Measurements from ENCODE around the gene DNAJC7. TPM values are rescaled to one million over a fixed set of nuclear protein-coding genes. Genes with fewer than 3 reads are reported as not detected.

The DNAJC7 gene
- total RNA-seq, 6 donors from 2014 or later = 53.2 to 109 (median 73.5) TPM

DNA sequence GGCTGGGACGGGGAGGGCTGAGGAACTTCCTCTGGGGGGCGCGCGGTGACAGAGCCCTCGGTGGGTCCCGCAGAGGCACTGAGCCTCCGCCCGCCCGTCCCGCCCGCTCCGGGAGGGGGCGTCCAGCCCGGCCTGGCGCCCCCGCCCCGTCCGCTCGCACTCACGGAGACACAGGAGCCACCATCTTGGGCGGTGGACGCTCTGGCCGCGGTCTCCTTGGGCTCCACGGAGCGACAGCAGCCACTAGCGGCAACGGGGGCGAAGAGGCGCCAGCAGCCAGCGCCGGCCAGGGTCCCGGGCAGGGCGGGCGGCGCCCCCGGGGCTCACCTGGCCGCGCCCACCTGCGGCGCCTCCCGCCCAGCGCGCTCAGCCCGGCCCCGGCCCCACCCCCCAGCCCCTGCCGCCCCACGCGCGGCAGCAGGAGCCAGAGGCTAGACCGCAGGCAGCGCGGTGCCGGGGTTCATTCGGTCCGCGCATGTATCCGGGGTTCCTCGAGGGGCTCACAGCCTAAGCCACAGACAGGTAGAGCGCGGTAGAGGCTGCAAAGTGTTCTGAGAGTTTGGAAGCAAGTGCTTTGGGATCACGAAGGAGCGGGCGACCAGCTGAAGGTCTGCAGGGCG, 33.3 kb upstream of the DNAJC7 start, which contains the start of gene C17orf113:
TSS of gene C17orf113 (minus strand) at position 209 of the 620 bp plus-strand sequence. CDS start 7,225 bp downstream, outside the sequence.
- H3K4me3 ChIP-seq = peak within 1 kb of the TSS; percentile 68 to 90 (median 74)
- no peaks in the 10 kb centered on the region for H3K9me3 ChIP-seq
- peak in 5 of 6 experiments; percentile 16 to 54 (median 33) for TF ChIP-seq CTCF (IDR thresholded peaks at IDR 0.05)
- TF ChIP-seq EP300 (IDR thresholded peaks at IDR 0.05) = no peak
- peak; percentile 58 to 90 for DNase-seq
- peaks cover 5 to 16% (median 10%) of the 10 kb centered on the region in 4 donors for H3K4me1 ChIP-seq
- peak; percentile 66 to 73 for ATAC-seq (ENCODE audit: low FRiP score in 2 of 2)
- no peaks in the 10 kb centered on the region for H3K27me3 ChIP-seq
- H3K36me3 ChIP-seq = no peaks in the 10 kb centered on the region
- peak within 1 kb of the TSS; percentile 5 to 73 (median 44) for H3K27ac ChIP-seq
- WGBS, 2 donors = 3% methylated on average over 36 of the region's 65 CpGs; no CpG with 5 or more reads in 1 of the 2 donors

GRCh38 chr17:42049834-42050392, 32.7 kb upstream of the DNAJC7 start:
- DNase-seq (no peak), ATAC-seq (ENCODE audit: low FRiP score in 2 of 2) (peak in 1 of 2 donors; percentile 3)
- Histone ChIP-seq H3K36me3 (no peaks in the 10 kb centered on the region), H3K4me3 (peak overlapping the region; percentile 68 to 90 (median 74)), H3K9me3 (no peaks in the 10 kb centered on the region), H3K27ac (peak overlapping the region; percentile 5 to 73 (median 44)), H3K4me1 (peaks cover 5 to 16% (median 10%) of the 10 kb centered on the region in 4 donors), H3K27me3 (no peaks in the 10 kb centered on the region)
- TF ChIP-seq POLR2A (IDR thresholded peaks at IDR 0.05) = no peak
- TF ChIP-seq EP300 (IDR thresholded peaks at IDR 0.05) = no peak
- TF ChIP-seq CTCF (IDR thresholded peaks at IDR 0.05) = no peak
- TF ChIP-seq POLR2AphosphoS5 (IDR thresholded peaks at IDR 0.05) = no peak
- WGBS, 2 donors = 0 to 1% methylated on average over 1 to 7 of the region's 7 CpGs

DNA sequence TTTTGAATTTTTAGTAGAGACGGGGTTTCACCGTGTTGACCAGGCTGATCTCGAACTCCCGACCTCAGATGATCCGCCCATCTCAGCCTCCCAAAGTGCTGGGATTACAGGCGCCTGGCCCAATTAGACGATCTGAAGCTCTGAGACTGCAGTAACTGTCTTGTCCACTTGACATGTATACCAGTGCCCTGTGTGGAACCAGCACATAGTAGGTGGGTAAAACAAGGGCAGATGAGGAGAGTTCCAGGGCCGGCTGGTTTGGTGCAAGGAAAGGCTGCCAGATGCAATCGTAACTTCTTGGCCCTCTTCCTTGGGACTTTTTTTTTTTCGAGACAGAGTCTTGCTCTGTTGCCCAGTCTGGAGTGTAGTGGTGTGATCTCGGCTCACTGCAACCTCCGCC, 30.1 kb upstream of the DNAJC7 start:
- ATAC-seq (ENCODE audit: low FRiP score in 2 of 2) = no peak
- Histone ChIP-seq H3K4me1 (peaks cover 5 to 16% (median 10%) of the 10 kb centered on the region in 4 donors), H3K36me3 (peaks cover 0 to 6% (median 0%) of the 10 kb centered on the region in 4 donors), H3K27me3 (no peaks in the 10 kb centered on the region), H3K4me3 (no peak overlapping the region), H3K27ac (no peak overlapping the region), H3K9me3 (no peaks in the 10 kb centered on the region)
- 83 to 87% methylated on average over 12 of the region's 12 CpGs for WGBS, 2 donors
- no peak for DNase-seq
- TF ChIP-seq POLR2AphosphoS5 (IDR thresholded peaks at IDR 0.05) = no peak
- TF ChIP-seq CTCF (IDR thresholded peaks at IDR 0.05) = no peak
- TF ChIP-seq POLR2A (IDR thresholded peaks at IDR 0.05) = no peak
- TF ChIP-seq EP300 (IDR thresholded peaks at IDR 0.05) = no peak

DNA sequence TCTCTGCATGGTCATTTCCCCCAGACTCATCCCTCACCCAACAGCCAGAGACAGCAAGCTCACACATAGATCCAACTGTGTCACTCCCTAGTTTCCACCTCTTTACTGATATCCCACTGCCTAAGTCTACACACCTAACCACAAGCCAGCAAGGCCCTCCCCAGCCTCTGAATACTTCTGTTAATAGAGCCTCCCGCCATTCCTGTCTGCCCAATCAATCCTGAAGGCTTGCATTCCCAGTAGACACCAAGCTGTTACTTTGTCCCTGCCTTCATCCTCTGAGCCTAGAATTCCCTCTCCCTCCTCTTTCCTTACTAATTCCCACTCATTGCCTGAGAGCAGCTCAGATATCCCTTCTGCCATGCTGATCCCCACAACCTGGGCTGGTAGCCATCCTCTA, 28.5 kb upstream of the DNAJC7 start:
- 85 to 86% methylated on average over 1 of the region's 1 CpG for WGBS, 2 donors

More for the DNA sequence above, 28.5 kb upstream of the DNAJC7 start:
- H3K4me1 ChIP-seq = peaks cover under 1 to 12% (median 4%) of the 10 kb centered on the region in 4 donors
- H3K36me3 ChIP-seq = peaks cover 0 to 6% (median 0%) of the 10 kb centered on the region in 4 donors
- no peaks in the 10 kb centered on the region for H3K27me3 ChIP-seq
- ATAC-seq (ENCODE audit: low FRiP score in 2 of 2) (no peak), DNase-seq (no peak)
- TF ChIP-seq EP300 (IDR thresholded peaks at IDR 0.05) (no peak), POLR2A (IDR thresholded peaks at IDR 0.05) (no peak), POLR2AphosphoS5 (IDR thresholded peaks at IDR 0.05) (no peak), CTCF (IDR thresholded peaks at IDR 0.05) (no peak)
- H3K9me3 ChIP-seq = no peaks in the 10 kb centered on the region
- no peak overlapping the region for H3K27ac ChIP-seq
- no peak overlapping the region for H3K4me3 ChIP-seq

All from upper lobe of left lung (tissue), 6 donors.